Caco-2 (cell line): ENCODE results near the gene ZNHIT1. TPM values are rescaled to one million over a fixed set of nuclear protein-coding genes. Genes with fewer than 3 reads are reported as not detected.

ENCODE experiments used
- BruUV-seq: library from RNA; stranded (reverse); fragments of 400-500 nt; replicated peaks from 2 replicates; lab custom pipeline; 2021; lab: Mats Ljungman, UMichigan
- CTCF ChIA-PET: fragments of 300-600 bp; sonication (Branson Sonifier 250); formaldehyde crosslinking; loops from one replicate; lab custom pipeline; 2022; ENCODE audit warnings: antibody characterized with exemption; lab: Charles Lee
- POLR2A ChIA-PET: fragments of 300-600 bp; sonication (Branson Sonifier 250); formaldehyde crosslinking; loops from one replicate; lab custom pipeline; 2022; ENCODE audit warnings: antibody characterized with exemption; lab: Charles Lee
- DNase-seq, 2 experiments: peaks; one replicate each; pipeline versions ENCODE4 v3.0.0 to v3.0.0-alpha.2; 2020 to 2022
- H3K27me3 ChIP-seq: replicated peaks from 2 replicates; pipeline ENCODE4 v1.6.0; 2011; ENCODE audit warnings: low read length; ENCODE audit not compliant: control insufficient read depth, insufficient read depth
- H3K36me3 ChIP-seq: 2 replicates; pipeline ENCODE4 v1.5.1; 2011; ENCODE audit warnings: low read length; ENCODE audit not compliant: control insufficient read depth, insufficient read depth
- H3K4me1 ChIP-seq: fragments of 250-450 bp; sonication (Bioruptor Pico); 2 replicates; pipeline ENCODE4 v1.5.1; 2020; ENCODE audit warnings: mild to moderate bottlenecking
- H3K4me3 ChIP-seq: 2 replicates; pipeline ENCODE4 v1.5.1; 2011; ENCODE audit warnings: low read depth, mild to moderate bottlenecking, control low read depth, low read length
- H3K9me3 ChIP-seq: fragments of 250-450 bp; sonication (Bioruptor Pico); 2 replicates; pipeline ENCODE4 v1.5.1; 2020; ENCODE audit warnings: mild to moderate bottlenecking, moderate library complexity
- H3K27ac Mint-ChIP-seq: one replicate; pipeline ENCODE4 v1.8.0; 2022; ENCODE audit warnings: mixed read lengths; ENCODE audit not compliant: unreplicated experiment
- H3K27me3 Mint-ChIP-seq: one replicate; pipeline ENCODE4 v1.8.0; 2022; ENCODE audit warnings: mixed read lengths; ENCODE audit not compliant: insufficient read depth, unreplicated experiment
- H3K36me3 Mint-ChIP-seq: one replicate; pipeline ENCODE4 v1.8.0; 2022; ENCODE audit warnings: mild to moderate bottlenecking, mixed read lengths; ENCODE audit not compliant: insufficient read depth, unreplicated experiment
- H3K4me1 Mint-ChIP-seq: one replicate; pipeline ENCODE4 v1.8.0; 2022; ENCODE audit warnings: low read depth, mixed read lengths; ENCODE audit not compliant: unreplicated experiment
- H3K4me3 Mint-ChIP-seq: one replicate; pipeline ENCODE4 v1.8.0; 2022; ENCODE audit warnings: mild to moderate bottlenecking, moderate library complexity, mixed read lengths; ENCODE audit not compliant: unreplicated experiment
- H3K9me3 Mint-ChIP-seq: one replicate; pipeline ENCODE4 v1.8.0; 2022; ENCODE audit warnings: mixed read lengths; ENCODE audit not compliant: unreplicated experiment
- intact Hi-C: fragments of 100-400 bp; cut with micrococcal nuclease; formaldehyde crosslinking; loops from one replicate; pipeline ENCODE4 v1.10.0; 2022; ENCODE audit not compliant: unreplicated experiment
- total RNA-seq: library from RNA; stranded (reverse); gene quantifications from 2 replicates; pipeline ENCODE4 v1.2.3, GENCODE V29; 2022
- TF ChIP-seq, protein P1 (sequence below), 2 experiments: fragments of 200-600 bp in 1 of 2; IDR thresholded peaks; 1 replicate in 1 of 2; 2 replicates in 1 of 2; pipeline versions ENCODE4 v1.5.1 to v1.8.0; 2011 to 2022; ENCODE audit warnings: antibody characterized with exemption in 1 of 2, control low read depth in 1 of 2, inconsistent platforms in 1 of 2, low read depth in 1 of 2, low read length in 1 of 2, mild to moderate bottlenecking in 1 of 2, moderate library complexity in 1 of 2; ENCODE audit not compliant: insufficient read depth in 1 of 2, severe bottlenecking in 1 of 2, unreplicated experiment in 1 of 2

ZNHIT1 gene
- total RNA-seq, 1 experiment from 2014 or later = 64.0 TPM

DNA sequence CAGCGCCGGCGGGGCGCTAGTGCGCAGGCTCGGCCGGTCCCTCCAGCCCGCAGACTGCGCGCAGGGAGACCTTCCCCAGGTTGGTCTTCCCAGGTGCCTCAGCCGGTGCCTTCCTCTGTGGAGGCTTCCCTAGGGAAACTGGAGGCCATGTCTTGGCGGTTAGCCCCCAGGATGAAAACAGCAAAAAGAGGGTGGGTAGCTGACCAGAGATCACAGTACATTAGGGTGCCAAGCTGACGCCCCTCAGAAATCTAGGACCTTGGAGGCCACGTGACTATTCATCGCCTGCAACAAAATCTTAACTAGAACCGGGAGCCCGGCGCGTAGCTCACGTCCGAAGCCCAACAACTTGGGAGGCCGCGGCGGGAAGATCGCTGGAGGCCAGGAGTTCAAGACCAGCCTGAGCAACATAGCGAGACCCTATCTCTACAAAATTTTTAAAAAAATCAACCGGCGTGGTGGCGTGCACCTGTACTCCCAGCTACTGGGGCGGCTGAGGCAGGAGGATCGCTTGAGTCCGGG, 27.2 kb downstream of the ZNHIT1 start:
- no peaks in the 10 kb centered on the region for H3K9me3 ChIP-seq
- BruUV-seq = no TSS peak
- H3K36me3 ChIP-seq = no peaks in the 10 kb centered on the region; the same call in none of the 2 replicates
- H3K27me3 Mint-ChIP-seq = no peaks in the 10 kb centered on the region
- no peaks in the 10 kb centered on the region for H3K9me3 Mint-ChIP-seq
- H3K4me3 ChIP-seq = peak overlapping the region; percentile 95
- ChIA-PET POLR2A (interaction anchor here (1.4 kb wide), 1 partner anchor 28 kb away, joined by 10 read pairs; the partner anchor contains the start of genes PLOD3 and ZNHIT1), CTCF (interaction anchor here (1.0 to 2.3 kb wide), 5 partner anchors 11 to 264 kb away, joined by 14 to 49 read pairs (median 29); partner anchors contain the start of genes PLOD3 and ZNHIT1)
- no peaks in the 10 kb centered on the region for H3K27me3 ChIP-seq
- peak overlapping the region; percentile 93 for H3K27ac Mint-ChIP-seq
- intact Hi-C loops = no loop called here
- H3K4me1 Mint-ChIP-seq = peaks cover 10% of the 10 kb centered on the region
- peak overlapping the region; percentile 92 for H3K4me3 Mint-ChIP-seq
- TF ChIP-seq, protein P1, sequence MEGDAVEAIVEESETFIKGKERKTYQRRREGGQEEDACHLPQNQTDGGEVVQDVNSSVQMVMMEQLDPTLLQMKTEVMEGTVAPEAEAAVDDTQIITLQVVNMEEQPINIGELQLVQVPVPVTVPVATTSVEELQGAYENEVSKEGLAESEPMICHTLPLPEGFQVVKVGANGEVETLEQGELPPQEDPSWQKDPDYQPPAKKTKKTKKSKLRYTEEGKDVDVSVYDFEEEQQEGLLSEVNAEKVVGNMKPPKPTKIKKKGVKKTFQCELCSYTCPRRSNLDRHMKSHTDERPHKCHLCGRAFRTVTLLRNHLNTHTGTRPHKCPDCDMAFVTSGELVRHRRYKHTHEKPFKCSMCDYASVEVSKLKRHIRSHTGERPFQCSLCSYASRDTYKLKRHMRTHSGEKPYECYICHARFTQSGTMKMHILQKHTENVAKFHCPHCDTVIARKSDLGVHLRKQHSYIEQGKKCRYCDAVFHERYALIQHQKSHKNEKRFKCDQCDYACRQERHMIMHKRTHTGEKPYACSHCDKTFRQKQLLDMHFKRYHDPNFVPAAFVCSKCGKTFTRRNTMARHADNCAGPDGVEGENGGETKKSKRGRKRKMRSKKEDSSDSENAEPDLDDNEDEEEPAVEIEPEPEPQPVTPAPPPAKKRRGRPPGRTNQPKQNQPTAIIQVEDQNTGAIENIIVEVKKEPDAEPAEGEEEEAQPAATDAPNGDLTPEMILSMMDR (IDR thresholded peaks at IDR 0.05; ENCODE audit: insufficient read depth in 1 of 2, low read depth in 1 of 2, low read length in 1 of 2, severe bottlenecking in 1 of 2, unreplicated experiment in 1 of 2) = no peak
- peaks cover 38% of the 10 kb centered on the region for H3K36me3 Mint-ChIP-seq
- DNase-seq = no peak
- peaks cover 13% of the 10 kb centered on the region; the same call in 1 of the 2 replicates for H3K4me1 ChIP-seq

GRCh38 chr7:101248276-101248675, 30.3 kb downstream of the ZNHIT1 start:
- DNase-seq = no peak
- Histone ChIP-seq H3K4me3 (no peak overlapping the region), H3K9me3 (no peaks in the 10 kb centered on the region), H3K4me1 (peaks cover 10% of the 10 kb centered on the region; the same call in 1 of the 2 replicates), H3K27me3 (no peaks in the 10 kb centered on the region), H3K36me3 (no peaks in the 10 kb centered on the region; the same call in 1 of the 2 replicates)
- intact Hi-C loops = no loop called here
- H3K4me1 Mint-ChIP-seq = peaks cover 6% of the 10 kb centered on the region
- no peaks in the 10 kb centered on the region for H3K9me3 Mint-ChIP-seq
- no peak overlapping the region for H3K4me3 Mint-ChIP-seq
- POLR2A ChIA-PET = no interaction called here
- no peaks in the 10 kb centered on the region for H3K27me3 Mint-ChIP-seq
- TF ChIP-seq, protein P1 (IDR thresholded peaks at IDR 0.05; ENCODE audit: insufficient read depth in 1 of 2, low read depth in 1 of 2, low read length in 1 of 2, severe bottlenecking in 1 of 2, unreplicated experiment in 1 of 2) = no peak
- H3K27ac Mint-ChIP-seq = no peak overlapping the region
- no TSS peak for BruUV-seq
- peaks cover 53% of the 10 kb centered on the region for H3K36me3 Mint-ChIP-seq
- CTCF ChIA-PET = interaction anchor here (0.7 to 1.5 kb wide), 2 partner anchors 35 to 104 kb away, joined by 4 to 6 read pairs; no protein-coding TSS in a partner anchor

- Histone ChIP-seq H3K4me1 (0 out of 2 replicates have a peak, but pooled peaks cover under 1% of the 10 kb centered on the region), H3K27me3 (no peaks in the 10 kb centered on the region), H3K36me3 (no peaks in the 10 kb centered on the region; the same call in 1 of the 2 replicates), H3K9me3 (no peaks in the 10 kb centered on the region), H3K4me3 (no peak overlapping the region)
- intact Hi-C loops = no loop called here
- Mint-ChIP-seq H3K4me1 (peaks cover 6% of the 10 kb centered on the region), H3K4me3 (peak overlapping the region; percentile 64), H3K9me3 (no peaks in the 10 kb centered on the region), H3K27me3 (no peaks in the 10 kb centered on the region), H3K27ac (no peak overlapping the region), H3K36me3 (peaks cover 35% of the 10 kb centered on the region)
- TF ChIP-seq, protein P1 (IDR thresholded peaks at IDR 0.05; ENCODE audit: insufficient read depth in 1 of 2, low read depth in 1 of 2, low read length in 1 of 2, severe bottlenecking in 1 of 2, unreplicated experiment in 1 of 2) = no peak
- ChIA-PET POLR2A (no interaction called here), CTCF (no interaction called here)
- BruUV-seq = no TSS peak
- no peak for DNase-seq
Observed at GRCh38 chr7:101250324-101250723, 32.4 kb downstream of the ZNHIT1 start.
